GM23338 (cell line): Measurements from ENCODE around the gene SFMBT2. TPM values are rescaled to one million over a fixed set of nuclear protein-coding genes. Genes with fewer than 3 reads are reported as not detected.

Source experiments
- ATAC-seq: fragments of 200-7000 bp; cut with Tn5 transposase; 3 replicates; pipeline ENCODE4 v1.9.1; 2020
- DNase-seq: peaks from one replicate; pipeline ENCODE4 v3.0.0-alpha.2; 2015; ENCODE audit warnings: low spot score
- H2AFZ ChIP-seq: fragments of 200-600 bp; sonication (generic); 2 replicates; pipeline ENCODE4 v1.8.0; 2016; ENCODE audit warnings: antibody characterized with exemption, mild to moderate bottlenecking, moderate library complexity
- H3F3A ChIP-seq: fragments of 200-600 bp; sonication (generic); replicated peaks from 2 replicates; pipeline ENCODE4 v1.8.0; 2017; ENCODE audit warnings: antibody characterized with exemption, mixed run types, low read depth
- H3K27ac ChIP-seq: fragments of 200-600 bp; sonication (generic); 2 replicates; pipeline ENCODE4 v1.6.1; 2016; ENCODE audit warnings: low read depth
- H3K27me3 ChIP-seq: fragments of 200-600 bp; sonication (generic); 2 replicates; pipeline ENCODE4 v1.8.0; 2016; ENCODE audit warnings: mild to moderate bottlenecking, mixed run types, moderate library complexity; ENCODE audit not compliant: insufficient read depth
- H3K36me3 ChIP-seq: fragments of 200-600 bp; sonication (generic); 2 replicates; pipeline ENCODE4 v1.8.0; 2016; ENCODE audit warnings: mild to moderate bottlenecking; ENCODE audit not compliant: insufficient read depth
- H3K4me1 ChIP-seq: fragments of 200-600 bp; sonication (generic); 2 replicates; pipeline ENCODE4 v1.8.0; 2016; ENCODE audit warnings: mild to moderate bottlenecking, moderate library complexity; ENCODE audit not compliant: insufficient read depth
- H3K4me2 ChIP-seq: fragments of 200-600 bp; sonication (generic); 2 replicates; pipeline ENCODE4 v1.7.1; 2017; ENCODE audit warnings: mixed run types
- H3K4me3 ChIP-seq: fragments of 200-600 bp; sonication (generic); 2 replicates; pipeline ENCODE4 v1.6.1; 2016; ENCODE audit warnings: mixed run types
- H3K79me2 ChIP-seq: fragments of 200-600 bp; sonication (generic); replicated peaks from 2 replicates; pipeline ENCODE4 v1.8.0; 2017; ENCODE audit warnings: mild to moderate bottlenecking; ENCODE audit not compliant: insufficient read depth
- H3K9me2 ChIP-seq: fragments of 200-600 bp; sonication (generic); 2 replicates; pipeline ENCODE4 v1.8.0; 2017; ENCODE audit not compliant: insufficient read depth
- H4K20me1 ChIP-seq: fragments of 200-600 bp; sonication (generic); replicated peaks from 2 replicates; pipeline ENCODE4 v1.8.0; 2017; ENCODE audit warnings: mild to moderate bottlenecking; ENCODE audit not compliant: insufficient read depth
- H3K27ac Mint-ChIP-seq: 2 replicates; pipeline ENCODE4 v1.8.0; 2020; ENCODE audit warnings: inconsistent platforms, mild to moderate bottlenecking, moderate library complexity, mixed read lengths
- H3K27me3 Mint-ChIP-seq: 3 replicates; pipeline ENCODE4 v1.8.0; 2022; ENCODE audit warnings: low read depth, mild to moderate bottlenecking, moderate library complexity, mixed read lengths, inconsistent platforms; ENCODE audit not compliant: insufficient read depth, poor library complexity
- H3K36me3 Mint-ChIP-seq: 3 replicates; pipeline ENCODE4 v1.8.0; 2021; ENCODE audit warnings: low read depth, mild to moderate bottlenecking, inconsistent platforms, moderate library complexity, mixed read lengths
- H3K4me1 Mint-ChIP-seq: 3 replicates; pipeline ENCODE4 v1.8.0; 2020; ENCODE audit warnings: mild to moderate bottlenecking, inconsistent platforms, mixed read lengths
- H3K4me3 Mint-ChIP-seq: 3 replicates; pipeline ENCODE4 v1.8.0; 2021; ENCODE audit warnings: moderate library complexity, mild to moderate bottlenecking, inconsistent platforms, mixed read lengths
- H3K9me3 Mint-ChIP-seq: 3 replicates; pipeline ENCODE4 v1.8.0; 2020; ENCODE audit warnings: moderate library complexity, mild to moderate bottlenecking, inconsistent platforms, mixed read lengths
- CREB1 ChIP-seq: fragments of 250-450 bp; sonication (Bioruptor Pico); IDR thresholded peaks from 2 replicates; pipeline ENCODE4 v1.5.0; 2020; ENCODE audit warnings: low read depth, mild to moderate bottlenecking, moderate library complexity
- EZH2 ChIP-seq: fragments of 200-600 bp; sonication (generic); IDR thresholded peaks from one replicate; pipeline ENCODE4 v1.8.0; 2017; ENCODE audit warnings: antibody characterized with exemption, mild to moderate bottlenecking, low read depth; ENCODE audit not compliant: unreplicated experiment
- EZH2phosphoT487 ChIP-seq: fragments of 200-600 bp; sonication (generic); IDR thresholded peaks from one replicate; pipeline ENCODE4 v1.8.1; 2018; ENCODE audit warnings: antibody characterized with exemption; ENCODE audit not compliant: unreplicated experiment
- JUNB ChIP-seq: IDR thresholded peaks from one replicate; pipeline ENCODE4 v1.6.1; 2016; ENCODE audit warnings: antibody characterized with exemption; ENCODE audit not compliant: unreplicated experiment
- NANOG ChIP-seq: IDR thresholded peaks from 2 replicates; pipeline ENCODE4 v1.6.1; 2016; ENCODE audit warnings: antibody characterized with exemption, borderline replicate concordance
- POLR2AphosphoS5 ChIP-seq: IDR thresholded peaks from 2 replicates; pipeline ENCODE4 v1.6.1; 2016; ENCODE audit warnings: antibody characterized with exemption, low read depth
- STAT1 ChIP-seq: IDR thresholded peaks from one replicate; pipeline ENCODE4 v1.6.1; 2016; ENCODE audit warnings: antibody characterized with exemption; ENCODE audit not compliant: unreplicated experiment
- ZNF114 ChIP-seq: fragments of 250-450 bp; sonication (Bioruptor Pico); IDR thresholded peaks from 2 replicates; pipeline ENCODE4 v1.5.0; 2020; ENCODE audit warnings: mild to moderate bottlenecking, moderate library complexity
- ZNF331 ChIP-seq: fragments of 250-450 bp; sonication (Bioruptor Pico); IDR thresholded peaks from 2 replicates; pipeline ENCODE4 v1.5.0; 2020; ENCODE audit warnings: low read depth, mild to moderate bottlenecking, moderate library complexity
- polyA plus RNA-seq: library from polyadenylated mRNA; unstranded; fragments of >200 nt; fragmentation: Nextera tagmentation; extraction: Ambion mirVana; gene quantifications from 2 replicates; pipeline ENCODE4 v1.2.1, GENCODE V29; 2016
- total RNA-seq: library from RNA; depleted of rRNA; stranded (reverse); fragments of >200 nt; shearing (Covaris generic); gene quantifications from 2 replicates; pipeline ENCODE4 v1.2.3, GENCODE V29; 2014
- TF ChIP-seq, protein P1 (sequence below): IDR thresholded peaks from one replicate; pipeline ENCODE4 v1.6.1; 2018; ENCODE audit warnings: antibody characterized with exemption; ENCODE audit not compliant: unreplicated experiment
- TF ChIP-seq, protein P2 (sequence below): fragments of 250-450 bp; sonication (Bioruptor Pico); IDR thresholded peaks from 2 replicates; pipeline ENCODE4 v1.5.0; 2020; ENCODE audit warnings: mild to moderate bottlenecking, moderate library complexity
- TF ChIP-seq, protein P3 (sequence below): IDR thresholded peaks from 2 replicates; pipeline ENCODE4 v1.6.1; 2016; ENCODE audit warnings: antibody characterized with exemption
- TF ChIP-seq, protein P4 (sequence below), 2 experiments: fragments of 200-600 bp in 1 of 2; sonication (generic) in 1 of 2; conservative IDR thresholded peaks; 2 replicates each; pipeline versions ENCODE4 v1.5.1 to v1.6.1; 2016 to 2017; ENCODE audit warnings: antibody characterized with exemption in 2 of 2, low read depth in 2 of 2, mild to moderate bottlenecking in 2 of 2, moderate library complexity in 1 of 2

SFMBT2 gene
- total and polyA plus RNA-seq, 2 experiments from 2014 or later: 2.7 to 6.7 TPM

DNA sequence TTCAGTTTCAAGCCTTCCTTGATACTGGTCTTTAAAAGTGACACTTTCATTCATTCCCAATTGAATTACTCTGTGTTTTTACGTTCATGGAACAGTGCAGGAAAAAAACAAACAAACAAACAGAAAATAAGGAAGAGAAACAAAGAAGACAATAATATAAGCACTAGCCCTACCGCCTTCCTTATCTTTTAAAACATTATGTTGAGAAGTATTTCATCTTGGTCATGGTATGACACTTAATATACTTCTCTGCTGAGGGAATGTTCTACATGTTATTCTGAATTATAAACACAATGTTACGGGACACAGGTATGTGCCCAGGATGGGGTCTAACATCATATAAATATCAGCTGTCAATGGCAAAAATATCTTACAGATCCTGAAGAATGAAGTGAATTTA is 176.7 kb downstream of the SFMBT2 start:
- DNase-seq (no peak), ATAC-seq (no peak)
- no peak overlapping the region for H3K4me3 ChIP-seq
- H3K4me3 Mint-ChIP-seq: no peak overlapping the region
- H3K27ac ChIP-seq: no peak overlapping the region
- no peaks in the 10 kb centered on the region for H3K27me3 Mint-ChIP-seq
- no peak overlapping the region for H3K4me2 ChIP-seq
- no peaks in the 10 kb centered on the region for H3K4me1 ChIP-seq
- no peaks in the 10 kb centered on the region; the same call in 1 of the 2 replicates for H3K36me3 ChIP-seq
- H3K27ac Mint-ChIP-seq: no peak overlapping the region
- TF ChIP-seq CREB1 (CRISPR knock-in tag): no peak
- TF ChIP-seq POLR2AphosphoS5: no peak
- no peak for TF ChIP-seq NANOG
- TF ChIP-seq JUNB: no peak
- no peak for TF ChIP-seq EZH2
- TF ChIP-seq, protein P1, sequence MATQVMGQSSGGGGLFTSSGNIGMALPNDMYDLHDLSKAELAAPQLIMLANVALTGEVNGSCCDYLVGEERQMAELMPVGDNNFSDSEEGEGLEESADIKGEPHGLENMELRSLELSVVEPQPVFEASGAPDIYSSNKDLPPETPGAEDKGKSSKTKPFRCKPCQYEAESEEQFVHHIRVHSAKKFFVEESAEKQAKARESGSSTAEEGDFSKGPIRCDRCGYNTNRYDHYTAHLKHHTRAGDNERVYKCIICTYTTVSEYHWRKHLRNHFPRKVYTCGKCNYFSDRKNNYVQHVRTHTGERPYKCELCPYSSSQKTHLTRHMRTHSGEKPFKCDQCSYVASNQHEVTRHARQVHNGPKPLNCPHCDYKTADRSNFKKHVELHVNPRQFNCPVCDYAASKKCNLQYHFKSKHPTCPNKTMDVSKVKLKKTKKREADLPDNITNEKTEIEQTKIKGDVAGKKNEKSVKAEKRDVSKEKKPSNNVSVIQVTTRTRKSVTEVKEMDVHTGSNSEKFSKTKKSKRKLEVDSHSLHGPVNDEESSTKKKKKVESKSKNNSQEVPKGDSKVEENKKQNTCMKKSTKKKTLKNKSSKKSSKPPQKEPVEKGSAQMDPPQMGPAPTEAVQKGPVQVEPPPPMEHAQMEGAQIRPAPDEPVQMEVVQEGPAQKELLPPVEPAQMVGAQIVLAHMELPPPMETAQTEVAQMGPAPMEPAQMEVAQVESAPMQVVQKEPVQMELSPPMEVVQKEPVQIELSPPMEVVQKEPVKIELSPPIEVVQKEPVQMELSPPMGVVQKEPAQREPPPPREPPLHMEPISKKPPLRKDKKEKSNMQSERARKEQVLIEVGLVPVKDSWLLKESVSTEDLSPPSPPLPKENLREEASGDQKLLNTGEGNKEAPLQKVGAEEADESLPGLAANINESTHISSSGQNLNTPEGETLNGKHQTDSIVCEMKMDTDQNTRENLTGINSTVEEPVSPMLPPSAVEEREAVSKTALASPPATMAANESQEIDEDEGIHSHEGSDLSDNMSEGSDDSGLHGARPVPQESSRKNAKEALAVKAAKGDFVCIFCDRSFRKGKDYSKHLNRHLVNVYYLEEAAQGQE: no peak
- TF ChIP-seq, protein P2, sequence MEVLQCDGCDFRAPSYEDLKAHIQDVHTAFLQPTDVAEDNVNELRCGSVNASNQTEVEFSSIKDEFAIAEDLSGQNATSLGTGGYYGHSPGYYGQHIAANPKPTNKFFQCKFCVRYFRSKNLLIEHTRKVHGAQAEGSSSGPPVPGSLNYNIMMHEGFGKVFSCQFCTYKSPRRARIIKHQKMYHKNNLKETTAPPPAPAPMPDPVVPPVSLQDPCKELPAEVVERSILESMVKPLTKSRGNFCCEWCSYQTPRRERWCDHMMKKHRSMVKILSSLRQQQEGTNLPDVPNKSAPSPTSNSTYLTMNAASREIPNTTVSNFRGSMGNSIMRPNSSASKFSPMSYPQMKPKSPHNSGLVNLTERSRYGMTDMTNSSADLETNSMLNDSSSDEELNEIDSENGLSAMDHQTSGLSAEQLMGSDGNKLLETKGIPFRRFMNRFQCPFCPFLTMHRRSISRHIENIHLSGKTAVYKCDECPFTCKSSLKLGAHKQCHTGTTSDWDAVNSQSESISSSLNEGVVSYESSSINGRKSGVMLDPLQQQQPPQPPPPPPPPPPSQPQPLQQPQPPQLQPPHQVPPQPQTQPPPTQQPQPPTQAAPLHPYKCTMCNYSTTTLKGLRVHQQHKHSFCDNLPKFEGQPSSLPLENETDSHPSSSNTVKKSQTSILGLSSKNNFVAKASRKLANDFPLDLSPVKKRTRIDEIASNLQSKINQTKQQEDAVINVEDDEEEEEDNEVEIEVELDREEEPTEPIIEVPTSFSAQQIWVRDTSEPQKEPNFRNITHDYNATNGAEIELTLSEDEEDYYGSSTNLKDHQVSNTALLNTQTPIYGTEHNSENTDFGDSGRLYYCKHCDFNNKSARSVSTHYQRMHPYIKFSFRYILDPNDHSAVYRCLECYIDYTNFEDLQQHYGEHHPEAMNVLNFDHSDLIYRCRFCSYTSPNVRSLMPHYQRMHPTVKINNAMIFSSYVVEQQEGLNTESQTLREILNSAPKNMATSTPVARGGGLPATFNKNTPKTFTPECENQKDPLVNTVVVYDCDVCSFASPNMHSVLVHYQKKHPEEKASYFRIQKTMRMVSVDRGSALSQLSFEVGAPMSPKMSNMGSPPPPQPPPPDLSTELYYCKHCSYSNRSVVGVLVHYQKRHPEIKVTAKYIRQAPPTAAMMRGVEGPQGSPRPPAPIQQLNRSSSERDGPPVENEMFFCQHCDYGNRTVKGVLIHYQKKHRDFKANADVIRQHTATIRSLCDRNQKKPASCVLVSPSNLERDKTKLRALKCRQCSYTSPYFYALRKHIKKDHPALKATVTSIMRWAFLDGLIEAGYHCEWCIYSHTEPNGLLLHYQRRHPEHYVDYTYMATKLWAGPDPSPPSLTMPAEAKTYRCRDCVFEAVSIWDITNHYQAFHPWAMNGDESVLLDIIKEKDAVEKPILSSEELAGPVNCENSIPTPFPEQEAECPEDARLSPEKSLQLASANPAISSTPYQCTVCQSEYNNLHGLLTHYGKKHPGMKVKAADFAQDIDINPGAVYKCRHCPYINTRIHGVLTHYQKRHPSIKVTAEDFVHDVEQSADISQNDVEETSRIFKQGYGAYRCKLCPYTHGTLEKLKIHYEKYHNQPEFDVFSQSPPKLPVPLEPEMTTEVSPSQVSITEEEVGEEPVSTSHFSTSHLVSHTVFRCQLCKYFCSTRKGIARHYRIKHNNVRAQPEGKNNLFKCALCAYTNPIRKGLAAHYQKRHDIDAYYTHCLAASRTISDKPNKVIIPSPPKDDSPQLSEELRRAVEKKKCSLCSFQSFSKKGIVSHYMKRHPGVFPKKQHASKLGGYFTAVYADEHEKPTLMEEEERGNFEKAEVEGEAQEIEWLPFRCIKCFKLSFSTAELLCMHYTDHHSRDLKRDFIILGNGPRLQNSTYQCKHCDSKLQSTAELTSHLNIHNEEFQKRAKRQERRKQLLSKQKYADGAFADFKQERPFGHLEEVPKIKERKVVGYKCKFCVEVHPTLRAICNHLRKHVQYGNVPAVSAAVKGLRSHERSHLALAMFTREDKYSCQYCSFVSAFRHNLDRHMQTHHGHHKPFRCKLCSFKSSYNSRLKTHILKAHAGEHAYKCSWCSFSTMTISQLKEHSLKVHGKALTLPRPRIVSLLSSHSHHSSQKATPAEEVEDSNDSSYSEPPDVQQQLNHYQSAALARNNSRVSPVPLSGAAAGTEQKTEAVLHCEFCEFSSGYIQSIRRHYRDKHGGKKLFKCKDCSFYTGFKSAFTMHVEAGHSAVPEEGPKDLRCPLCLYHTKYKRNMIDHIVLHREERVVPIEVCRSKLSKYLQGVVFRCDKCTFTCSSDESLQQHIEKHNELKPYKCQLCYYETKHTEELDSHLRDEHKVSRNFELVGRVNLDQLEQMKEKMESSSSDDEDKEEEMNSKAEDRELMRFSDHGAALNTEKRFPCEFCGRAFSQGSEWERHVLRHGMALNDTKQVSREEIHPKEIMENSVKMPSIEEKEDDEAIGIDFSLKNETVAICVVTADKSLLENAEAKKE (CRISPR knock-in tag): no peak
- no peak for TF ChIP-seq STAT1
- no peak for TF ChIP-seq ZNF114
- TF ChIP-seq EZH2phosphoT487: no peak
- no peak for TF ChIP-seq ZNF331
- TF ChIP-seq, protein P3, sequence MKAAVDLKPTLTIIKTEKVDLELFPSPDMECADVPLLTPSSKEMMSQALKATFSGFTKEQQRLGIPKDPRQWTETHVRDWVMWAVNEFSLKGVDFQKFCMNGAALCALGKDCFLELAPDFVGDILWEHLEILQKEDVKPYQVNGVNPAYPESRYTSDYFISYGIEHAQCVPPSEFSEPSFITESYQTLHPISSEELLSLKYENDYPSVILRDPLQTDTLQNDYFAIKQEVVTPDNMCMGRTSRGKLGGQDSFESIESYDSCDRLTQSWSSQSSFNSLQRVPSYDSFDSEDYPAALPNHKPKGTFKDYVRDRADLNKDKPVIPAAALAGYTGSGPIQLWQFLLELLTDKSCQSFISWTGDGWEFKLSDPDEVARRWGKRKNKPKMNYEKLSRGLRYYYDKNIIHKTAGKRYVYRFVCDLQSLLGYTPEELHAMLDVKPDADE: no peak
- TF ChIP-seq, protein P4, sequence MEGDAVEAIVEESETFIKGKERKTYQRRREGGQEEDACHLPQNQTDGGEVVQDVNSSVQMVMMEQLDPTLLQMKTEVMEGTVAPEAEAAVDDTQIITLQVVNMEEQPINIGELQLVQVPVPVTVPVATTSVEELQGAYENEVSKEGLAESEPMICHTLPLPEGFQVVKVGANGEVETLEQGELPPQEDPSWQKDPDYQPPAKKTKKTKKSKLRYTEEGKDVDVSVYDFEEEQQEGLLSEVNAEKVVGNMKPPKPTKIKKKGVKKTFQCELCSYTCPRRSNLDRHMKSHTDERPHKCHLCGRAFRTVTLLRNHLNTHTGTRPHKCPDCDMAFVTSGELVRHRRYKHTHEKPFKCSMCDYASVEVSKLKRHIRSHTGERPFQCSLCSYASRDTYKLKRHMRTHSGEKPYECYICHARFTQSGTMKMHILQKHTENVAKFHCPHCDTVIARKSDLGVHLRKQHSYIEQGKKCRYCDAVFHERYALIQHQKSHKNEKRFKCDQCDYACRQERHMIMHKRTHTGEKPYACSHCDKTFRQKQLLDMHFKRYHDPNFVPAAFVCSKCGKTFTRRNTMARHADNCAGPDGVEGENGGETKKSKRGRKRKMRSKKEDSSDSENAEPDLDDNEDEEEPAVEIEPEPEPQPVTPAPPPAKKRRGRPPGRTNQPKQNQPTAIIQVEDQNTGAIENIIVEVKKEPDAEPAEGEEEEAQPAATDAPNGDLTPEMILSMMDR (conservative IDR thresholded peaks at IDR 0.05; ENCODE audit: low read depth in 2 of 2): no peak
- no peaks in the 10 kb centered on the region for H3K9me3 Mint-ChIP-seq
- no peaks in the 10 kb centered on the region for H3K9me2 ChIP-seq
- H4K20me1 ChIP-seq: no peaks in the 10 kb centered on the region
- H3F3A ChIP-seq: no peaks in the 10 kb centered on the region
- no peak overlapping the region for H2AFZ ChIP-seq
- H3K36me3 Mint-ChIP-seq: no peaks in the 10 kb centered on the region
- H3K4me1 Mint-ChIP-seq: peaks cover 6% of the 10 kb centered on the region; the same call in 2 of the 3 replicates
- no peaks in the 10 kb centered on the region for H3K79me2 ChIP-seq
- H3K27me3 ChIP-seq: no peaks in the 10 kb centered on the region
